Embryonic facial prominence (tissue), 1 donor: ENCODE results near the gene DDB1.

Experiments used
- DNase-seq: peaks from one replicate; pipeline ENCODE4 v3.0.0-alpha.2; 2016; ENCODE audit errors: extremely low spot score

DDB1 gene

GRCh38 chr11:61356706-61357105, 23.8 kb upstream of the DDB1 start:
- DNase-seq: no peak

- no peak for DNase-seq
Measured at GRCh38 chr11:61354208-61354607, 21.3 kb upstream of the DDB1 start.

DNA sequence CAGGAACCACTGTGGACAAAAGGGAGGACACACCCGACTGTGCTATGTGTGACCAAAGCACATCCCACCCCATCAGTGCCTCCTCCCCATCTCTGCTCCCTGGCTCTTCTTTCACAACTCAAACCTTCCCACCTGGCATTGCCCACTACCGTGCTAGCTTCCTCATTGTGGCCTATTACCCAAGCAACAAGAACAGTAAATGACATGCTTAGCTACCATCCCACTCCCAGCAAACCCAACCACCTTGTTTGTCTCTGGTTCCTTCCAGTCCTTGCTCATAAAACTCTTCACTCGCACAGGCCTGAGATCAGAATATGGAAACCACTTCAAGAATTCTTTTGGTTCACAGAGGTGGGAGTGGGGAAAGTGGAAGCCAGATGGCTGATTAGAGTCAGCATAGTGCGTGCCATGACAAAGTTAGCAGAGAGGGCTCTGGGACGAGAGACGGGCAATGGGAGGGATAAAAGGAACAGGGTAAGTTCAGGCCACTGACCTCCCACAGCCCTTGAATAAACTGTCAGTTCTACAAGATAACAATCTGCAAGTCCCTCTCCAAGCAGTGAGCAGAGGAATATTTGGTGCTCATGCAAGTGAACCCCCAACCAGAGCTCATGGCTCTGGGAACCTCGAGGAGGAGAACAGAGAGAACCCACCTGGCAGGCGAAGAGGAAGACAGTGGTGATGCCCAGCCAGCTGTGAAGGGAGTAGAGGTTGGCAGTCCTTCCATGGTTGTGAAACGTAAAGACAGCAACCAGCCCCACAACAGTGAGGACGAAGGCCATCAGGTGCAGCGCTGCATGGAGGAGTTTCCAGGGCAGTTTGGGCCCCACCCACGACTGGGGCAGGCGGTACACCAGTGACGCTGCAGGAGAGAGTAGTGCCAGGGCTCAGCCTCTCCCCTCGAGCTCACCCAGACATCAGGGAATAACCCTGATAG, 20.5 kb upstream of the DDB1 start:
- no peak for DNase-seq

DNA sequence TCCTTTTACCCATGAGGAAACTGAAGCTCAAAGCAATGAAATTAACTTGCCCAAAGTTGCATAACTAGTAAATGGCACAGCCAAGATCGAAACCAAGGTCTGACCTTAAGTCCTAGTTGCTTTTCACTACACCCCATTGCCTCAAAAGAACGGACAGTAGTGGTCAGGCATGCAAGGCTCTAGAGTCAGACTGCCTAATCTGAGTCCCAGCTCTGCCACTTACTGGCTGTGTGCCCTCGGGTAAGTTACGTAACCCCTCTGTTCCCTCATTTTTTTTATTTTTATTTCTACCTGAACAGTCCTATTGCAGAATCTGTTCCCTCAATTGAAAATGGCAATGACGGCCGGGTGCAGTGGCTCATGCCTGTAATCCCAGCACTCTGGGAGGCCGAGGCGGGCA, 19.1 kb upstream of the DDB1 start:
- DNase-seq: no peak

DNA sequence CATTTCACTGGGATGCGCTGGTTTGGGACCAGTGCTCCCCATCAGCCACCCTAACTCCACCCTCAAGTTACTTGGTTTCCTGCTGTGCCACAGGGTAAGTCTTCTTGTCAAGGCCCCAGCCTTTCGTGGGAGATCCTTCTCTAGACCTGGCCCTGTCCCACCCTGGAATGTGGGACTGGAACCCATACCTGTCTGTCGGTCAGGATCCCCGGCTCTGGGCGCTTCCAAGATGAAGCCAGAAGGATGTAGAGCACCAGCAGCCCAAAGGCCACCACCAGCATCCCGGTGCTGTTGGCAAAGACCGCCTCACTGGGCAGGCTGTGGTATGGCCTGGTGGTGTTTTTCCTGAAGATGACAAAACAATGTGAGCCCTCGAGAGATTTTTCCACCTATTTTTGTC, 17.9 kb upstream of the DDB1 start:
- no peak for DNase-seq

GRCh38 chr11:61350336-61350735, 17.4 kb upstream of the DDB1 start:
- DNase-seq: no peak

- DNase-seq: no peak
Measured at GRCh38 chr11:61349916-61350315, 17.0 kb upstream of the DDB1 start.

DNA sequence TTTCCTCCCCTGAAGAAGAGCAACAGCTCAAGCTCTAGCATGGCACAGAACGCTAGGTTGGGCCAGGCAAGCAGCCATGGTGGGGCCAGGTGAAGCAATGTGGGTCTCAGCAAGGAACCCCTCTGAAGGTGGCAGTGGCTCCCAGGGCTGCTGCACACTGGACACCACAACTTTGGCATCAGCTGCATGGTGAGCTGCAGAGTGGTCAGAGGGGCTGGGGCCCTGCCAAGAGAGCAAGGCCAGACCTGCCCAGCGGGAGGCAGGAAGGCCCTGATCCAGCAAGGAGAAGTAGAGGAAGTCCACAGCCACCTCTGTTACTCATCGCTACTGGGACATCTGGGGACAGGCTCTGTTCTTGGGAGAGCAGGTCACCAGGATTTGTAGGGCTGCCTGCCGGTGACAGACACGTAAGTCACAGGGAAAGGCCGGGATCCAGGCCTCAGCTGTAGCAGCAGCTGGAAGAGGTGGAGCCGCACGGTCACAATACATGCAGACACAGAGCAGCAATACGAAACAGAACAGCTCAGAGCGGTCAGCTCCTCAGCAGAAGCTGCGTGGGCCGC, 16.4 kb upstream of the DDB1 start:
- no peak for DNase-seq

- DNase-seq: no peak
Measured at GRCh38 chr11:61347916-61348461, 15.1 kb upstream of the DDB1 start.

GRCh38 chr11:61345954-61346843, 13.3 kb upstream of the DDB1 start:
- DNase-seq: no peak

GRCh38 chr11:61345170-61345610, 12.3 kb upstream of the DDB1 start:
- no peak for DNase-seq

GRCh38 chr11:61343792-61344745, 11.2 kb upstream of the DDB1 start:
- DNase-seq: no peak

DNA sequence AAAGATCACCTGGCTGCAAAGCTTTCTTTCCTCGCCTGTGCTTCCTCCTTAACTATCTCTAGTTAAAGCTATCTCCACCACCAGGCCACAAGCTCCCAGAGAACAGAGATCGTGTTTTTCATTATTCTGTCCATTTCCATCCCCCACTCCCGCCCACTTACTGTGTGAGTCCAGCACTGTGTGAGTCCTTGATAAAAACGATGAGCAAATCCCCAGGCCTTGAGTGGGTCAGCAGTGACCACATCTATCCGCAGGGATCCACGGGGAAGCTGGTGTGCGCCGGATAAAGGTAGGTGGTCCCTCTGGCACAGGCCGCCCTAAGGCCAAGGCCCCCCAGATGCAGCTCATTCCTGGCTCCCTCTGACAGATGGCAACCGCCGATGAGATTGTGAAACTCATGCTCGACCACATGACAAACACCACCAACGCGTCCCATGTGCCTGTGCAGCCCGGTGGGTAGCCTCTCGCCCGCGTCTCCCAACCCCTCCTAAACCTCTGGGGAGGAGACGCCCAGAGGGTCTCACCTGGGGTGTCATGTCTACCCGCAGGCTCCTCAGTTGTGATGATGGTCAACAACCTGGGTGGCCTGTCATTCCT, 9.4 kb upstream of the DDB1 start:
- no peak for DNase-seq

- no peak for DNase-seq
Measured at GRCh38 chr11:61341706-61342105, 8.8 kb upstream of the DDB1 start.

GRCh38 chr11:61340979-61341378, 8.1 kb upstream of the DDB1 start:
- no peak for DNase-seq

GRCh38 chr11:61339490-61339878, 6.6 kb upstream of the DDB1 start:
- no peak for DNase-seq

- DNase-seq: no peak
Measured at GRCh38 chr11:61338783-61339489, 6.0 kb upstream of the DDB1 start.

GRCh38 chr11:61337706-61338470, 5.0 kb upstream of the DDB1 start:
- DNase-seq: no peak
